Measurements from ENCODE around the gene GALNTL6. TPM values are rescaled to one million over a fixed set of nuclear protein-coding genes. Genes with fewer than 3 reads are reported as not detected.
A peak's percentile ranks its signal among the peaks of the same experiment; 100 is the strongest.

Gene GALNTL6
- total RNA-seq, 1 donor: under 0.01 TPM

DNA sequence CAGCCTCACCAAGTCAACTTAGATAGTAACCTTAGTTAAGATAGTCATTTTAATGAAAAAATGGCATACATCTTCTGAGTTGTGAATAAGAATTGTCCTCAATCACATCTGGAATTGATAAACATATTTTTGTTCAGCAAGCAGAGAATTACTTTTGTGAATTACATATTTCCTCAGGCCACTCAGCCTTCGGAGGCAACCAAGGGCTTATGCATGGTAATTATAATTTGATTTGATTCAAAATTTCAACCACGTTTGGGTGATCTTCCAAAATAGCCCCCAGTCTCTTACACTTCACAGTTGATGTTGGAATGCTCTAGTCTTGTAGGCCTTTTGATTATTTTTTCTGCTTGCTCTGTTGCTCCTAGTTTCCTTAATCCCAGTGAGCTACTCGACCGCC lies 63.4 kb downstream of the GALNTL6 start:
- DNase-seq (ENCODE audit: low read depth in 2 of 3, low spot score in 2 of 3): no peak

GRCh38 chr4:171880136-171880535 lies 66.9 kb downstream of the GALNTL6 start:
- no peak for DNase-seq (ENCODE audit: low read depth in 2 of 3, low spot score in 2 of 3)

GRCh38 chr4:171889681-171890080 lies 76.5 kb downstream of the GALNTL6 start:
- DNase-seq (ENCODE audit: low read depth in 2 of 3, low spot score in 2 of 3): no peak

DNA sequence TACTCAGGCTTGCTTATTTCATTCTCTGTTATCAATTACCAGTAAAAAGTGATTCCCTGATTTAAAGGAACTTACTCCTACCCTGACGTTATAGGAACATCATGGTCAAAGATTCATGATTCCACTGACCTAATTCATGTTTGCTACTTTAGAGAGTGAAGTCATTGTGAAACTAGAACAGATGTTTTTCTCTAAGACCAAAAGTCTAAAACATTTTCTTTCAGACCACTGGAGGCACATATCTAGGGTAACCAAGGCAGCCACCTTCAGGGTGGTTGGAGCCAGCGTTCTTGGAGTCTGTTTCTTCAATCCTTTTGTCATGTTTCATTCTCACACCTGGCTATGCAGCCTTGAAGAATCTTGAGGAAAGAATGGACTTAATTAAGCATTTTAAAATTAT lies 77.8 kb downstream of the GALNTL6 start:
- no peak for DNase-seq (ENCODE audit: low read depth in 2 of 3, low spot score in 2 of 3)

- no peak for DNase-seq (ENCODE audit: low read depth in 2 of 3, low spot score in 2 of 3)
Observed at GRCh38 chr4:171896426-171896825, 83.2 kb downstream of the GALNTL6 start.

DNA sequence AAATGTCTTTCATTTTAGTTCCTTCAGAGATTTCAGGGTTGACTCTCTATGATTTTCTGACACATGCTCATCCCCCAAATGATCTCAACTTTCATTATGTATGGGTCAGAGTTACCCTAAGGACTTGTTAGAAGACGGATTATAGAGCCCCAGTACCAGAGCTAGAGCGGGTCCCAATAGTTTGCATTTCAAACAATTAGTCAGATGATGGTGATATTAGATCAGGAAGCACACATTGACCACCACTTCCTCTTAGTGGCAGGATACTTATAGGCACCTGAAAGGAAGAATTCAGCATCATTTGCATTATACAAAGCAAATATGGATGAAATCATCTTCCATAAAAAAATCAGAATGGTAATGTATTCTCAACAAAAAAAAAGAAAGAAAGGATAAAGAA lies 106.1 kb downstream of the GALNTL6 start:
- DNase-seq (ENCODE audit: low read depth in 2 of 3, low spot score in 2 of 3): peak in 1 of 3 donors; percentile 46

- DNase-seq (ENCODE audit: low read depth in 2 of 3, low spot score in 2 of 3): no peak
Observed at GRCh38 chr4:171920901-171921300, 107.7 kb downstream of the GALNTL6 start.

- no peak for DNase-seq (ENCODE audit: low read depth in 2 of 3, low spot score in 2 of 3)
Observed at GRCh38 chr4:171924746-171925376, 111.7 kb downstream of the GALNTL6 start.

DNA sequence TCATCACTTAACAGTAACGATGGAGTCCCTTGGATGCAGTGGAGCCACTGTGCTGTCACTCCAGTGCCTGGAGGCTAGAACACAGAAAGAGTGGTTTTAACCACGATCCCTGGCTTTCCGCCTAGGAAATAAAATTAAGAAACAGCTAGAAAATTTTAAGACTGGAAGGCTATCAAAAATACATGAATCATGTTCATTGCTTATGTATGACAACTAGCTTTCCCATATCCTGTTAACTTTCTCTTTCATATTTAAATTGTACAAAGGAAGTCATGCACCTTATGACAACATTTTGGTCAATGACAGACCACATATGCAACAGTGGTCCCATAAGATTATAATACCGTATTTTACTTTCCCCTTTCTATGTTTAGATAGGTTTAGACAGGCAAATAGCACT lies 115.1 kb downstream of the GALNTL6 start:
- no peak for DNase-seq (ENCODE audit: low read depth in 2 of 3, low spot score in 2 of 3)

GRCh38 chr4:171929477-171929876 lies 116.3 kb downstream of the GALNTL6 start:
- DNase-seq (ENCODE audit: low read depth in 2 of 3, low spot score in 2 of 3): no peak

DNA sequence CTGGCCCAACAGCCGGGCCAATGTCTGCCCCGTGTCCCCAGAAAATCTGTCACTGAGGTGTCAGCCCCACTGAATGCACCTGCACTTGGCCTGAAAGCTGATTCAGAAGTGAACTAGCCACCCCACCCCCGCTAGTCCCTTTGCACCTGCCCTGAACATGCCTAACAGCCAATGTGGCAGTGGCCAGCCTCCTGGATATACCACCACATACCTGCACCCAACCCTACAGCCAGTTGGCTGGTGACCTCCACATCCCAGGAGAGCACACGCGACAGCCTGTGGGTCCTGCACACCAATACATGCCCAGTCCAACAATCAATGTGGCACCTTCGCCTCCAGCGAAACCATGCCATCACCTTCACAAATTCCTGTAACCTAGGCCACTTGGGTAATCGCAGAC lies 116.7 kb downstream of the GALNTL6 start:
- DNase-seq (ENCODE audit: low read depth in 2 of 3, low spot score in 2 of 3): no peak

- DNase-seq (ENCODE audit: low read depth in 2 of 3, low spot score in 2 of 3): no peak
Observed at GRCh38 chr4:171932238-171932637, 119.0 kb downstream of the GALNTL6 start.

DNA sequence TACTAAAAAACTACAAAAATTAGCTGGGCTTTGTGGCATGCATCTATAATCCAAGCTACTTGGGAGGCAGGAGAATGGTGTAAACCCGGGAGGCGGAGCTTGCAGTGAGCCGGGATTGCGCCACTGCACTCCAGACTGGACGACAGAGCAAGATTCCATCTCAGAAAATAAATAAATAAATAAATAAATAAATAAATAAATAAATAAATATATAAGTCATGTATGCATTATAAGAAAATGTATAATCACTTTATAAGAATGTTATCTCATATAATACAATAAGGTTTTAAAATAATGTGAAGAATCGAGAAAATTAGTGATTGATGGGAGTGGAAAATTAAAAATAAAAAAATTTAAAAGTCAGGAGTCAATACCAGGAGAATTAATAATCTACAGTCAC lies 127.5 kb downstream of the GALNTL6 start:
- DNase-seq (ENCODE audit: low read depth in 2 of 3, low spot score in 2 of 3): no peak

GRCh38 chr4:171947400-171947799 lies 134.2 kb downstream of the GALNTL6 start:
- DNase-seq (ENCODE audit: low read depth in 2 of 3, low spot score in 2 of 3): no peak

GRCh38 chr4:171948038-171948437 lies 134.8 kb downstream of the GALNTL6 start:
- DNase-seq (ENCODE audit: low read depth in 2 of 3, low spot score in 2 of 3): no peak

- peak in 1 of 3 donors; percentile 36 for DNase-seq (ENCODE audit: low read depth in 2 of 3, low spot score in 2 of 3)
Observed at GRCh38 chr4:171954650-171955049, 141.4 kb downstream of the GALNTL6 start.

DNA sequence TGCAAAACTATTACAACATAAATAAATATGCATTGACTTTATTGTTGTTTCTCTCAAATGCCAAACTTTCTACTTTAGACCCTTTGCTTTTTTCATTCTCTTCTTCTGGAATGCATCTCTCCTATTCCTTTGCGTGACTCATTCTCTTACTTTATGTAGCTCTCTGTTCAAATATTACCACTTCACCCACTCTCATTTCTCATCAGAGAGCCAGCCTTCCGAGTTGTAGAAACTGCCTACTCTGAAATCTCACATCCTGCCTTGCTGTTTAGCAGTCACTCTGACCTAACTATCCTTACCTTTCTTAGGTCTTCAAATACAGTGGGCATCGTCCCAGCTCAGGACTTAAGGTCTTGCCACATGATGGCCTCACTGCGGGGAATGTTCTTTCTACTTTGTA lies 143.5 kb downstream of the GALNTL6 start:
- DNase-seq (ENCODE audit: low read depth in 2 of 3, low spot score in 2 of 3): no peak

GRCh38 chr4:171962110-171962509 lies 148.9 kb downstream of the GALNTL6 start:
- no peak for DNase-seq (ENCODE audit: low read depth in 2 of 3, low spot score in 2 of 3)

DNA sequence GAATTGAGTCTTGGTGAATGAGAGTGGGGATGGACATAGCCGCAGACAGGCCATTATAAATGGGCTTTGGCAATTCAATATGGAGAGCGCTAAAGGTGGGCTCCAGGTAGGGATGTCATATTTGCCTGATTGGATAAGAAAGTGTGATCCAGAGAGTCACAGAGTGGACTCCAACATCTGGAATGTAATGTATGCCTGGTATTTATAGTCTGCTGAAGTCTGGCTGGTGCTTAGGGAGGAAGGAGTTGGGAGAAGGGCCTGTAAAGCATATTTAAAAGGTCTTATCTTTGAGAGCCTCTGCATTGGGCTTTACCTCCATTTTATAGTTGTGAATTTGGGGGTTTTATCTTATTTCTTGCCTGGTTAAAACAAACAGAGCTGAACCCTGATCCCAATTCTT lies 153.2 kb downstream of the GALNTL6 start:
- DNase-seq (ENCODE audit: low read depth in 2 of 3, low spot score in 2 of 3): no peak

GRCh38 chr4:171978216-171978615 lies 165.0 kb downstream of the GALNTL6 start:
- DNase-seq (ENCODE audit: low read depth in 2 of 3, low spot score in 2 of 3): no peak

GRCh38 chr4:171979461-171979860 lies 166.3 kb downstream of the GALNTL6 start:
- DNase-seq (ENCODE audit: low read depth in 2 of 3, low spot score in 2 of 3): no peak

GRCh38 chr4:171981185-171981584 lies 168.0 kb downstream of the GALNTL6 start:
- DNase-seq (ENCODE audit: low read depth in 2 of 3, low spot score in 2 of 3): no peak

Data from hematopoietic multipotent progenitor cell (in vitro differentiated cells).